HepG2 (cell line): ENCODE data around the gene TFE3. TPM values are rescaled to one million over a fixed set of nuclear protein-coding genes. Genes with fewer than 3 reads are reported as not detected.

Experiments used
- ATAC-seq: fragments of 200-7000 bp; cut with Tn5 transposase; 3 replicates; pipeline ENCODE4 v1.9.1; 2020; ENCODE audit warnings: mild to moderate bottlenecking, moderate library complexity
- BruUV-seq: library from RNA; stranded (reverse); fragments of 400-500 nt; replicated peaks from 2 replicates; lab custom pipeline; 2021; lab: Mats Ljungman, UMichigan
- CTCF ChIA-PET: fragments of 300-600 bp; formaldehyde crosslinking; extraction: SDS; loops from one replicate; lab custom pipeline; 2021; ENCODE audit warnings: low total read pairs, inconsistent platforms, low intra/inter-chr PET ratio; lab: Yijun Ruan, JAX
- POLR2A ChIA-PET: fragments of 350-600 bp; sonication (Branson Sonifier 250); formaldehyde crosslinking; loops from one replicate; lab custom pipeline; 2020; ENCODE audit warnings: antibody characterized with exemption, inconsistent platforms; lab: Yijun Ruan, JAX
- DNase-seq: peaks from one replicate; pipeline ENCODE4 v3.0.0-alpha.2; 2015; ENCODE audit warnings: low spot score
- FAIRE-seq: peaks from 3 replicates; lab custom pipeline; 2011; peaks lifted over from hg19 to GRCh38; lab: Jason Lieb, UNC
- H2AFZ ChIP-seq: one replicate; pipeline ENCODE4 v1.6.1; 2011; ENCODE audit warnings: low read length, inconsistent platforms
- H3K27ac ChIP-seq: fragments of 300-600 bp; 3 replicates; pipeline ENCODE4 v1.8.0; 2011; ENCODE audit warnings: mixed run types, mild to moderate bottlenecking, mixed read lengths, low read length, inconsistent platforms; ENCODE audit not compliant: insufficient read depth; ENCODE audit errors: extremely low read length
- H3K27me3 ChIP-seq, 2 experiments: fragments of 200-600 bp in 1 of 2; 2 replicates in 1 of 2; 3 replicates in 1 of 2; pipeline versions ENCODE4 v1.6.0 to v1.8.0; 2011; ENCODE audit warnings: low read length in 2 of 2, mild to moderate bottlenecking in 2 of 2, moderate library complexity in 2 of 2, inconsistent platforms in 1 of 2; ENCODE audit not compliant: insufficient read depth in 2 of 2, control insufficient read depth in 1 of 2
- H3K36me3 ChIP-seq, 2 experiments: fragments of 200-600 bp in 1 of 2; replicated peaks in 1 of 2; 2 replicates in 1 of 2; 3 replicates in 1 of 2; pipeline versions ENCODE4 v1.5.1 to v1.8.0; 2011; ENCODE audit warnings: low read length in 2 of 2, inconsistent platforms in 1 of 2; ENCODE audit not compliant: insufficient read depth in 2 of 2, control insufficient read depth in 1 of 2
- H3K4me1 ChIP-seq: 2 replicates; pipeline ENCODE4 v1.5.1; 2012; ENCODE audit warnings: low read length, inconsistent platforms; ENCODE audit not compliant: insufficient read depth
- H3K4me2 ChIP-seq: 2 replicates; pipeline ENCODE4 v1.6.0; 2011; ENCODE audit warnings: low read depth, low read length, inconsistent platforms
- H3K4me3 ChIP-seq, 3 experiments: fragments of 200-600 bp in 1 of 3; sonication (generic), shearing (Covaris generic) in 1 of 3; replicated peaks in 1 of 3; 2 replicates each; pipeline ENCODE4 v1.5.1; 2011 to 2016; ENCODE audit warnings: low read length in 3 of 3, inconsistent platforms in 2 of 3, low read depth in 2 of 3, mild to moderate bottlenecking in 2 of 3, control low read depth in 1 of 3, mixed read lengths in 1 of 3; ENCODE audit not compliant: insufficient read depth in 1 of 3
- H3K79me2 ChIP-seq: one replicate; pipeline ENCODE4 v1.6.1; 2011; ENCODE audit warnings: low read length, inconsistent platforms; ENCODE audit not compliant: insufficient read depth
- H3K9ac ChIP-seq: 2 replicates; pipeline ENCODE4 v1.6.0; 2011; ENCODE audit warnings: mild to moderate bottlenecking, low read depth, low read length, inconsistent platforms; ENCODE audit not compliant: insufficient read depth
- H3K9me3 ChIP-seq: 2 replicates; pipeline ENCODE4 v1.5.1; 2012; ENCODE audit warnings: mild to moderate bottlenecking, low read length
- H4K20me1 ChIP-seq: 2 replicates; pipeline ENCODE4 v1.6.0; 2011; ENCODE audit warnings: inconsistent platforms, mild to moderate bottlenecking, low read length, moderate library complexity; ENCODE audit not compliant: insufficient read depth
- BORCS8-MEF2B ChIP-seq: sonication (generic); formaldehyde crosslinking; IDR thresholded peaks from 2 replicates; pipeline ENCODE4 v1.8.0; 2022; ENCODE audit warnings: mild to moderate bottlenecking, missing genetic modification reagents
- CBFB ChIP-seq: sonication (generic); formaldehyde crosslinking; IDR thresholded peaks from 2 replicates; pipeline ENCODE4 v1.4.0; 2020; ENCODE audit warnings: missing genetic modification reagents
- EHMT2 ChIP-seq: fragments of 200-600 bp; sonication (generic); IDR thresholded peaks from 2 replicates; pipeline ENCODE4 v1.7.0; 2017; ENCODE audit warnings: antibody characterized with exemption, low read depth, low read length, borderline replicate concordance
- HCFC1 ChIP-seq: fragments of 150-350 bp; IDR thresholded peaks from 2 replicates; pipeline ENCODE4 v1.6.1; 2014; ENCODE audit warnings: low read depth, low read length
- HDAC2 ChIP-seq: sonication (generic); formaldehyde crosslinking; IDR thresholded peaks from 2 replicates; pipeline ENCODE4 v1.4.0; 2020; ENCODE audit warnings: missing genetic modification reagents
- KDM6A ChIP-seq: IDR thresholded peaks from 2 replicates; pipeline ENCODE4 v1.6.1; 2016; ENCODE audit warnings: low read depth
- KLF16 ChIP-seq, 2 experiments: sonication (generic) in 1 of 2; formaldehyde crosslinking in 1 of 2; IDR thresholded peaks; 2 replicates each; pipeline versions ENCODE4 v1.6.1 to v1.8.0; 2016 to 2023; ENCODE audit warnings: missing genetic modification reagents in 2 of 2, missing compliant biosample characterization in 1 of 2
- MIER3 ChIP-seq: IDR thresholded peaks from 2 replicates; pipeline ENCODE4 v1.6.1; 2016; ENCODE audit warnings: missing compliant biosample characterization, borderline replicate concordance
- SMARCE1 ChIP-seq: fragments of 450-650 bp; IDR thresholded peaks from 2 replicates; pipeline ENCODE4 v1.6.1; 2017; ENCODE audit warnings: borderline replicate concordance
- SRY ChIP-seq: sonication (generic); formaldehyde crosslinking; IDR thresholded peaks from 2 replicates; pipeline ENCODE4 v1.8.0; 2022; ENCODE audit warnings: mild to moderate bottlenecking, missing genetic modification reagents
- TOPORS ChIP-seq: sonication (generic); formaldehyde crosslinking; IDR thresholded peaks from 2 replicates; pipeline ENCODE4 v1.8.0; 2023; ENCODE audit warnings: mild to moderate bottlenecking, missing genetic modification reagents
- ZNF251 ChIP-seq: sonication (generic); formaldehyde crosslinking; IDR thresholded peaks from 2 replicates; pipeline ENCODE4 v1.9.0; 2021; ENCODE audit warnings: mild to moderate bottlenecking, missing genetic modification reagents
- ZNF292 ChIP-seq: sonication (generic); formaldehyde crosslinking; IDR thresholded peaks from 2 replicates; pipeline ENCODE4 v1.8.1; 2022; ENCODE audit warnings: mild to moderate bottlenecking, low read depth, missing genetic modification reagents, borderline replicate concordance
- ZNF33B ChIP-seq: sonication (generic); formaldehyde crosslinking; IDR thresholded peaks from 2 replicates; pipeline ENCODE4 v1.5.1; 2020; ENCODE audit warnings: mild to moderate bottlenecking, missing genetic modification reagents
- ZNF468 ChIP-seq: sonication (generic); formaldehyde crosslinking; IDR thresholded peaks from 2 replicates; pipeline ENCODE4 v1.8.0; 2022; ENCODE audit warnings: mild to moderate bottlenecking, moderate library complexity, missing genetic modification reagents
- ZNF7 ChIP-seq: IDR thresholded peaks from 2 replicates; pipeline ENCODE4 v1.6.1; 2016; ENCODE audit warnings: missing biosample characterization, missing genetic modification reagents
- ZNF83 ChIP-seq: sonication (generic); formaldehyde crosslinking; IDR thresholded peaks from 2 replicates; pipeline ENCODE4 v1.4.0; 2020; ENCODE audit warnings: missing genetic modification reagents, mild to moderate bottlenecking, borderline replicate concordance
- ZNF850 ChIP-seq: sonication (generic); formaldehyde crosslinking; conservative IDR thresholded peaks from 2 replicates; pipeline ENCODE4 v1.9.0; 2021; ENCODE audit warnings: mild to moderate bottlenecking, missing genetic modification reagents
- ZSCAN12 ChIP-seq: sonication (generic); formaldehyde crosslinking; IDR thresholded peaks from 2 replicates; pipeline ENCODE4 v1.9.0; 2021; ENCODE audit warnings: mild to moderate bottlenecking, missing genetic modification reagents
- WGBS: methylation state at CpG from one replicate; pipeline ENCODE4 v1.1.6; 2017; ENCODE audit warnings: low lambda C conversion rate; 5-methylcytosine and 5-hydroxymethylcytosine counted together
- in situ Hi-C: cut with HindIII; loops from 2 replicates; pipeline ENCODE4 v1.10.0; 2017; ENCODE audit warnings: low pct_unique_long_range_greater_than_20kb; ENCODE audit not compliant: extremely low pct_ligation_motif_present
- intact Hi-C: fragments of 100-400 bp; cut with micrococcal nuclease; formaldehyde crosslinking; loops from one replicate; pipeline ENCODE4 v1.10.0; 2022; ENCODE audit not compliant: unreplicated experiment
- polyA plus RNA-seq, 8 experiments: library from polyadenylated mRNA; depleted of rRNA in 3 of 8; stranded (reverse) in 7 of 8; unstranded in 1 of 8; fragments of >200 nt; fragmentation: Illumina TruSeq in 4 of 8; extraction: Trizol in 4 of 8; gene quantifications; 2 replicates each; pipeline versions ENCODE4 v1.2.1 to v1.2.3, GENCODE V29; 2011 to 2016; ENCODE audit warnings: low read depth in 4 of 8, missing spikeins in 1 of 8, mixed read lengths in 1 of 8; ENCODE audit not compliant: insufficient read depth in 1 of 8
- total RNA-seq, 5 experiments: library from RNA; depleted of rRNA; stranded (reverse); fragments of >200 nt; fragmentation: Illumina TruSeq; extraction: Trizol; gene quantifications; 2 replicates each; pipeline ENCODE4 v1.2.3, GENCODE V29; 2016; ENCODE audit warnings: low read depth in 1 of 5
- TF ChIP-seq, protein P1 (sequence below): IDR thresholded peaks from 2 replicates; pipeline ENCODE4 v1.6.1; 2016; ENCODE audit warnings: low read depth, borderline replicate concordance

The TFE3 gene
- total and polyA plus RNA-seq, 2 of the 13 experiments (the other 11 are each of a cell fraction or from before 2014, with no cell fraction given) = 8.3 to 12.3 TPM

GRCh38 chrX:48999030-48999429 lies 44.1 kb downstream of the TFE3 start:
- in situ Hi-C loops (no loop called here), intact Hi-C loops (no loop called here)
- Histone ChIP-seq H3K4me2 (no peak overlapping the region), H3K9me3 (no peaks in the 10 kb centered on the region), H2AFZ (no peak overlapping the region), H3K36me3 (peaks cover 1 to 13% of the 10 kb centered on the region in 2 experiments; a peak in 2 of 5 replicates), H3K27ac (no peak overlapping the region), H3K27me3 (no peaks in the 10 kb centered on the region), H3K4me1 (peaks cover 17% of the 10 kb centered on the region), H3K79me2 (peaks cover 7% of the 10 kb centered on the region), H3K9ac (no peak overlapping the region), H3K4me3 (no peak overlapping the region), H4K20me1 (no peaks in the 10 kb centered on the region)
- CTCF ChIA-PET = no interaction called here
- POLR2A ChIA-PET = no interaction called here
- DNase-seq (no peak), ATAC-seq (no peak), FAIRE-seq (no peak)
- TF ChIP-seq HDAC2 = no peak
- no peak for TF ChIP-seq TOPORS (CRISPR knock-in tag)
- no peak for TF ChIP-seq ZSCAN12 (CRISPR knock-in tag)
- TF ChIP-seq MIER3 (CRISPR knock-in tag) = no peak
- no peak for TF ChIP-seq CBFB (CRISPR knock-in tag)
- no peak for TF ChIP-seq ZNF33B (CRISPR knock-in tag)
- TF ChIP-seq ZNF251 (CRISPR knock-in tag) = no peak
- TF ChIP-seq ZNF468 (CRISPR knock-in tag) = no peak
- no peak for TF ChIP-seq BORCS8-MEF2B (CRISPR knock-in tag)
- TF ChIP-seq, protein P1, sequence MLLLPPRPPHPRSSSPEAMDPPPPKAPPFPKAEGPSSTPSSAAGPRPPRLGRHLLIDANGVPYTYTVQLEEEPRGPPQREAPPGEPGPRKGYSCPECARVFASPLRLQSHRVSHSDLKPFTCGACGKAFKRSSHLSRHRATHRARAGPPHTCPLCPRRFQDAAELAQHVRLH (CRISPR knock-in tag) = no peak
- no TSS peak for BruUV-seq
- WGBS = 96% methylated on average over 1 of the region's 5 CpGs

GRCh38 chrX:48998391-48998790 lies 44.8 kb downstream of the TFE3 start:
- no CpG with 5 or more reads among the region's 4 CpGs for WGBS
- no peak overlapping the region for H3K4me3 ChIP-seq
- no peak for DNase-seq
- peak; percentile 32; the same call in 1 of the 3 replicates for ATAC-seq
- no peaks in the 10 kb centered on the region for H3K9me3 ChIP-seq
- no peak overlapping the region for H2AFZ ChIP-seq
- FAIRE-seq = no peak
- BruUV-seq = no TSS peak
- in situ Hi-C loops = no loop called here
- H4K20me1 ChIP-seq = no peaks in the 10 kb centered on the region
- H3K4me1 ChIP-seq = peaks cover 11% of the 10 kb centered on the region
- H3K36me3 ChIP-seq = peaks cover 1 to 14% of the 10 kb centered on the region in 2 experiments; a peak in 2 of 5 replicates
- ChIA-PET POLR2A (no interaction called here), CTCF (no interaction called here)
- no peak overlapping the region for H3K27ac ChIP-seq
- intact Hi-C loops = no loop called here
- H3K9ac ChIP-seq = no peak overlapping the region
- no peaks in the 10 kb centered on the region for H3K27me3 ChIP-seq
- H3K79me2 ChIP-seq = peaks cover 7% of the 10 kb centered on the region
- H3K4me2 ChIP-seq = no peak overlapping the region
- no peak for TF ChIP-seq HCFC1
- no peak for TF ChIP-seq KLF16 (CRISPR knock-in tag; IDR thresholded peaks at IDR 0.05)
- no peak for TF ChIP-seq EHMT2
- TF ChIP-seq ZNF292 (CRISPR knock-in tag) = no peak
- TF ChIP-seq ZNF850 (CRISPR knock-in tag) = no peak
- TF ChIP-seq SRY (CRISPR knock-in tag) = no peak
- TF ChIP-seq KDM6A (CRISPR knock-in tag) = no peak
- no peak for TF ChIP-seq SMARCE1
- no peak for TF ChIP-seq ZNF83 (CRISPR knock-in tag)
- no peak for TF ChIP-seq ZNF7 (CRISPR knock-in tag)
